H1 (cell line): ENCODE data around the gene KCTD16. TPM values are rescaled to one million over a fixed set of nuclear protein-coding genes. Genes with fewer than 3 reads are reported as not detected.

Experiments used
- CTCF ChIA-PET: fragments of 300-600 bp; sonication (Branson Sonifier 250); formaldehyde crosslinking; loops from one replicate; lab custom pipeline; 2021; ENCODE audit not compliant: partially characterized antibody; lab: Charles Lee
- POLR2A ChIA-PET: fragments of 300-600 bp; sonication (Branson Sonifier 250); formaldehyde crosslinking; loops from one replicate; lab custom pipeline; 2021; ENCODE audit warnings: inconsistent platforms; ENCODE audit not compliant: partially characterized antibody; lab: Charles Lee
- DNase-seq, 2 experiments: peaks; one replicate each; pipeline versions ENCODE4 v3.0.0 to v3.0.0-alpha.2; 2010 to 2022; ENCODE audit warnings: low spot score in 2 of 2, low read depth in 1 of 2, mixed read lengths in 1 of 2
- FAIRE-seq: peaks from 2 replicates; lab custom pipeline; 2011; peaks lifted over from hg19 to GRCh38; lab: Jason Lieb, UNC
- H2AFZ ChIP-seq: 2 replicates; pipeline ENCODE4 v1.8.1; 2012; ENCODE audit warnings: low read length, inconsistent platforms
- H2AK5ac ChIP-seq: 2 replicates; pipeline ENCODE4 v1.6.1; 2013; ENCODE audit warnings: low read depth, low read length
- H2BK120ac ChIP-seq: replicated peaks from 2 replicates; pipeline ENCODE3; 2013; ENCODE audit warnings: low read depth, low read length, inconsistent platforms
- H2BK12ac ChIP-seq: 2 replicates; pipeline ENCODE4 v1.6.1; 2013; ENCODE audit warnings: low read depth, low read length
- H2BK15ac ChIP-seq: 2 replicates; pipeline ENCODE4 v1.6.1; 2013; ENCODE audit warnings: low read length
- H2BK20ac ChIP-seq: 2 replicates; pipeline ENCODE4 v1.6.1; 2013; ENCODE audit warnings: low read length
- H2BK5ac ChIP-seq: 2 replicates; pipeline ENCODE4 v1.6.1; 2013; ENCODE audit warnings: low read depth, low read length
- H3K14ac ChIP-seq: 2 replicates; pipeline ENCODE4 v1.6.1; 2013; ENCODE audit warnings: inconsistent platforms; ENCODE audit not compliant: insufficient read length
- H3K18ac ChIP-seq: 2 replicates; pipeline ENCODE4 v1.6.1; 2013; ENCODE audit warnings: low read length; ENCODE audit errors: extremely low read depth
- H3K23ac ChIP-seq: 2 replicates; pipeline ENCODE4 v1.6.1; 2013; ENCODE audit warnings: inconsistent platforms; ENCODE audit not compliant: insufficient read length
- H3K23me2 ChIP-seq: 2 replicates; pipeline ENCODE4 v1.6.1; 2013; ENCODE audit warnings: low read depth, low read length
- H3K27ac ChIP-seq: 2 replicates; pipeline ENCODE4 v1.6.1; 2011; ENCODE audit warnings: low read depth, low read length, inconsistent platforms
- H3K27me3 ChIP-seq, 4 experiments: replicated peaks in 1 of 4; 1 replicate in 1 of 4; 2 replicates in 3 of 4; pipeline versions ENCODE4 v1.6.1 to v1.8.1; 2011 to 2013; ENCODE audit warnings: low read length in 3 of 4, mild to moderate bottlenecking in 3 of 4, inconsistent platforms in 2 of 4, mixed read lengths in 2 of 4, moderate library complexity in 1 of 4; ENCODE audit not compliant: control insufficient read depth in 3 of 4, insufficient read depth in 3 of 4; ENCODE audit errors: extremely low read depth in 1 of 4
- H3K36me3 ChIP-seq, 4 experiments: 2 replicates each; pipeline versions ENCODE4 v1.6.1 to v1.8.1; 2011 to 2013; ENCODE audit warnings: mild to moderate bottlenecking in 4 of 4, low read length in 3 of 4, moderate library complexity in 2 of 4, control low read depth in 1 of 4, inconsistent platforms in 1 of 4; ENCODE audit not compliant: insufficient read depth in 4 of 4, control insufficient read depth in 2 of 4
- H3K4ac ChIP-seq: replicated peaks from 2 replicates; pipeline ENCODE3; 2013; ENCODE audit warnings: low read length, low read depth, mixed read lengths, inconsistent platforms; ENCODE audit not compliant: insufficient read length
- H3K4me1 ChIP-seq, 4 experiments: replicated peaks in 1 of 4; 1 replicate in 1 of 4; 2 replicates in 3 of 4; pipeline versions ENCODE4 v1.6.1 to v1.8.1; 2011 to 2013; ENCODE audit warnings: low read length in 3 of 4, inconsistent platforms in 2 of 4, mixed read lengths in 1 of 4; ENCODE audit not compliant: insufficient read depth in 4 of 4, control insufficient read depth in 3 of 4
- H3K4me2 ChIP-seq, 2 experiments: 2 replicates each; pipeline versions ENCODE4 v1.6.1 to v1.8.1; 2011 to 2013; ENCODE audit warnings: low read depth in 2 of 2, low read length in 2 of 2, control low read depth in 1 of 2, inconsistent platforms in 1 of 2, mild to moderate bottlenecking in 1 of 2; ENCODE audit not compliant: insufficient read depth in 1 of 2
- H3K4me3 ChIP-seq, 4 experiments: fragments of 200-600, 300-600 bp in 1 of 4; sonication (generic), shearing (Covaris generic), sonication (Bioruptor Twin) in 1 of 4; 2 replicates each; pipeline versions ENCODE4 v1.5.1 to v1.8.1; 2011 to 2016; ENCODE audit warnings: low read length in 4 of 4, low read depth in 3 of 4, control low read depth in 2 of 4, inconsistent platforms in 2 of 4, mild to moderate bottlenecking in 2 of 4, mixed read lengths in 1 of 4, moderate library complexity in 1 of 4; ENCODE audit not compliant: insufficient read depth in 2 of 4; ENCODE audit errors: extremely low read depth in 1 of 4
- H3K56ac ChIP-seq: replicated peaks from 2 replicates; pipeline ENCODE3; 2013; ENCODE audit warnings: low read depth, mild to moderate bottlenecking, mixed read lengths, low read length, inconsistent platforms; ENCODE audit not compliant: insufficient read length
- H3K79me1 ChIP-seq: 2 replicates; pipeline ENCODE4 v1.6.1; 2013; ENCODE audit warnings: low read depth, low read length, control low read depth
- H3K79me2 ChIP-seq, 2 experiments: 2 replicates each; pipeline versions ENCODE4 v1.6.1 to v1.8.1; 2012 to 2013; ENCODE audit warnings: low read length in 2 of 2, mild to moderate bottlenecking in 2 of 2, inconsistent platforms in 1 of 2; ENCODE audit not compliant: insufficient read depth in 2 of 2, control insufficient read depth in 1 of 2
- H3K9ac ChIP-seq, 4 experiments: replicated peaks in 1 of 4; 1 replicate in 1 of 4; 2 replicates in 3 of 4; pipeline versions ENCODE4 v1.6.1 to v1.8.1; 2011 to 2013; ENCODE audit warnings: low read depth in 3 of 4, low read length in 3 of 4, control low read depth in 2 of 4, mild to moderate bottlenecking in 2 of 4, moderate library complexity in 2 of 4, inconsistent platforms in 1 of 4; ENCODE audit errors: extremely low read depth in 1 of 4
- H3K9me3 ChIP-seq, 2 experiments: 2 replicates each; pipeline versions ENCODE4 v1.6.1 to v1.8.1; 2012 to 2013; ENCODE audit warnings: mild to moderate bottlenecking in 2 of 2, moderate library complexity in 2 of 2, control low read depth in 1 of 2, inconsistent platforms in 1 of 2, low read depth in 1 of 2, low read length in 1 of 2, mixed read lengths in 1 of 2; ENCODE audit not compliant: insufficient read depth in 2 of 2
- H4K20me1 ChIP-seq, 2 experiments: replicated peaks in 1 of 2; 2 replicates each; pipeline versions ENCODE3 to v1.8.1; 2011 to 2013; ENCODE audit warnings: inconsistent platforms in 2 of 2, low read length in 2 of 2, mild to moderate bottlenecking in 1 of 2; ENCODE audit not compliant: insufficient read depth in 2 of 2, control insufficient read depth in 1 of 2
- H4K5ac ChIP-seq: 2 replicates; pipeline ENCODE4 v1.6.1; 2013; ENCODE audit warnings: low read length, low read depth, mixed read lengths, inconsistent platforms; ENCODE audit not compliant: insufficient read length
- H4K8ac ChIP-seq: 2 replicates; pipeline ENCODE4 v1.8.0; 2013; ENCODE audit warnings: mild to moderate bottlenecking, moderate library complexity, low read length, inconsistent platforms; ENCODE audit not compliant: insufficient read depth; ENCODE audit errors: extremely low read depth
- H4K91ac ChIP-seq: replicated peaks from 2 replicates; pipeline ENCODE3; 2013; ENCODE audit warnings: low read length, mixed read lengths, inconsistent platforms; ENCODE audit not compliant: insufficient read length
- RAD21 ChIP-seq, 2 experiments: IDR thresholded peaks in 1 of 2; conservative IDR thresholded peaks in 1 of 2; 2 replicates each; pipeline ENCODE4 v1.6.1; 2011; ENCODE audit warnings: low read depth in 2 of 2, low read length in 2 of 2, improper control_type of control experiment in 1 of 2, inconsistent platforms in 1 of 2, mild to moderate bottlenecking in 1 of 2, moderate library complexity in 1 of 2
- polyA plus RNA-seq, 7 experiments: library from polyadenylated mRNA; depleted of rRNA in 3 of 7; stranded (reverse) in 5 of 7; unstranded in 2 of 7; fragments of >200 nt in 5 of 7; fragments of 200-250 nt in 2 of 7; gene quantifications; 1 replicate in 5 of 7; 2 replicates in 1 of 7; 4 replicates in 1 of 7; pipeline versions ENCODE4 v1.2.1 to v1.2.3, GENCODE V29; 2011 to 2013; ENCODE audit warnings: missing spikeins in 2 of 7, mixed read lengths in 2 of 7
- total RNA-seq: library from RNA; stranded (reverse); fragmentation: NEBNext Ultra II Directional; extraction: Animal tissue kit (Norgen Biotek cat#: 25700); gene quantifications from 2 replicates; pipeline ENCODE4 v1.2.1, GENCODE V29; 2021

KCTD16 gene
- total and polyA plus RNA-seq, 2 of the 8 experiments (the other 6 are each of a cell fraction or from before 2014, with no cell fraction given): 0.03 to 0.24 TPM

- Histone ChIP-seq H2AK5ac (no peak overlapping the region), H3K4me3 (no peak overlapping the region), H3K27me3 (no peaks in the 10 kb centered on the region), H4K5ac (no peak overlapping the region), H3K36me3 (no peaks in the 10 kb centered on the region), H2BK15ac (no peak overlapping the region), H3K79me1 (no peaks in the 10 kb centered on the region), H4K8ac (no peak overlapping the region), H3K9ac (no peak overlapping the region), H2BK20ac (no peak overlapping the region), H3K23me2 (no peaks in the 10 kb centered on the region), H2BK12ac (no peak overlapping the region), H2AFZ (no peak overlapping the region), H2BK120ac (no peak overlapping the region), H4K20me1 (no peaks in the 10 kb centered on the region), H3K18ac (no peak overlapping the region), H3K4me1 (peaks cover 0 to 2% (median 0%) of the 10 kb centered on the region in 4 experiments; a peak in 1 of 7 replicates), H2BK5ac (no peak overlapping the region), H4K91ac (no peak overlapping the region), H3K9me3 (no peaks in the 10 kb centered on the region), H3K4ac (no peak overlapping the region), H3K23ac (no peak overlapping the region), H3K4me2 (no peak overlapping the region), H3K79me2 (no peaks in the 10 kb centered on the region), H3K14ac (no peak overlapping the region), H3K56ac (no peak overlapping the region), H3K27ac (no peak overlapping the region)
- CTCF ChIA-PET: interaction anchor here (0.7 to 1.2 kb wide), 3 partner anchors 88 to 1272 kb away, joined by 3 to 4 read pairs (median 4); no protein-coding TSS in a partner anchor
- DNase-seq (no peak), FAIRE-seq (no peak)
- POLR2A ChIA-PET: no interaction called here
- TF ChIP-seq RAD21 (IDR thresholded peaks at IDR 0.05 in 1 of 2, conservative IDR thresholded peaks at IDR 0.05 in 1 of 2; ENCODE audit: low read depth in 2 of 2, low read length in 2 of 2): no peak
Measured at GRCh38 chr5:144478565-144478964, 307.9 kb downstream of the KCTD16 start.
